KBM-7 (cell line): ENCODE measurements around the gene PCGF1.
A peak's percentile ranks its signal among the peaks of the same experiment; 100 is the strongest.

Experiments used
- DNase-seq: peaks from one replicate; pipeline ENCODE4 v3.0.0-alpha.2; 2015
- in situ Hi-C: fragments of 300-500 bp; cut with MboI; formaldehyde crosslinking; loops from 2 replicates; pipeline ENCODE4 v1.14.3; 2020; ENCODE audit warnings: low sequenced_read_pairs, low pct_unique_long_range_greater_than_20kb, mixed read lengths

PCGF1 gene

GRCh38 chr2:74540291-74540690 lies 32.8 kb upstream of the PCGF1 start:
- in situ Hi-C loops, result no loop called here
- DNase-seq, result no peak

DNA sequence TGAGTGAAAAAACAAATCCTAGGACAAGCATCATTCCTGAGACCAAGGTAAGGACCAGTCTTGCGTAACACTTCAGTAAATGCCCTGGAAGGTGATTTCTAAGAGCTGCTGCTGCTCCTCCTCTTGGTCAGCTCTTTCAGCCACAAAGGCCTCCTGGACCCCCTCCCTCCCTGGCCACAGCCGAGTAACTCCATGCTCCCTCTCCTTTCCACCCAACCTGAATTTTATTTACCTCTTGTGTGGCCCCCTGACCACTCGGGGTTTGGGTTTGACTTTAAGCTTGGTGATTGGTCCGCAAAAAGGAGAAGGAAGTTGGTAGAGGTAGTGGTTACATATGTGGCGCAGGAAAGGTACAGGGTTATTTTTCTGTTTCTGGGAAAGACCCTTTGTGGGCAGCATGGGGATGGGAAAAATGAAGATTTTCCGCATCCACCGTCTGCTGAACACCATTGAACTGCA lies 31.4 kb upstream of the PCGF1 start:
- DNase-seq, result peak; percentile 60
- in situ Hi-C loops, result no loop called here

DNA sequence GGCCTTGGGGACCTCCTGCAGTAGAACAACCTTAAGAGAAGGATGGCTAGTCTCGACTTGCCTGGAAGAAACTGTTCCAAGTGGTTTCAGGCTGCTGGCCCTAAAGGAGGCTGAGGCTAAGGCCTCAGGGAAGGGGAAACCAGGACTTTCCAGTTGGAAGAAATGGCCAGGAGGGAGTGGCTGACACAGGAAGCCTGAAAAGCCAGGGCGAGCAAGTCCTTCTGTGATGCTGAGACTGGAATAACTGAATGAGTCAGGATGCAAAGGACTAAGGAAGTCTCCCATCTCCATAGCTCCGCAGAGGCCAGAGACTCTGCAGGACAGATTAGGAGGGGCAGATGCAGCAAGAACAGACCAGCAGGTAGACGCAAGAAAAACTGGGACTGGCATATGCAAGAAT lies 29.6 kb upstream of the PCGF1 start:
- no peak for DNase-seq
- in situ Hi-C loops, result no loop called here

DNA sequence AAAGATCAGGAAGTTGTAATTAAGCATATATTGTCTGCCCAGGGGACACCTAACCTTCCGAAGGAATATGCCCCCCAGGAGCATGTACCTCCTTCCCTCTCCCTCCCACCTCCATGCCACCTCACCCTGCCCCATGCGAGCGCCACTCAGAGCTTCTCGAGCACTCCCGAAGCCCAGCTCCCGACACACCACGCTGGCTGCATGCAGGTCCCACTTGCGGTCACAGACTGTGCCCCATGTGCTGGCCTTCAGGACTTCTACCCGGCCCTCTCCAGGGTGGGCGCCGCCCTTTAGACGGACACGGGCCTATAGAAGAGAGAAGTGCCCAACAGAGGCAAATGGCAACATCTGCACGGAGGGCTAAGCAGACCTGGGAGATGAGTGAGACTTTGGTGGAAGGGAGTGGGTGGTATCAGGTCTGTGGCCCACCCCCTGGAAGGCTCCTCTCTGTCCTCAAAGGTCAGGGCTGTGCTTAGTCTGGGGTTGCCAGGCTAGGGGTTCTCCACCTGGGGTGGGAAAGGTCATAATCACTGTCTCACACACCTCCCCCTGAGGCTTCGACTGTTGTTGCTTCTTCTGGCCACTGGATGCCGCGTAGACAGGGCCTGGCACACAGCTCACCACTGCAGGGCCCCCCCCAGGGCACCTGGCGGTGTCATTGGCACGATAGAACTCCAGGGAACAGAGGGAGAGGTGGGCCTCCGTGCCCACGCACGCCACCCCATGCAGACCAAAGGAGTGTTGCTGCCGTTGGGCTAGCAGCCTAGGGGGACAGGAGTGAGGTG lies 28.9 kb upstream of the PCGF1 start:
- in situ Hi-C loops, result no loop called here
- no peak for DNase-seq

DNA sequence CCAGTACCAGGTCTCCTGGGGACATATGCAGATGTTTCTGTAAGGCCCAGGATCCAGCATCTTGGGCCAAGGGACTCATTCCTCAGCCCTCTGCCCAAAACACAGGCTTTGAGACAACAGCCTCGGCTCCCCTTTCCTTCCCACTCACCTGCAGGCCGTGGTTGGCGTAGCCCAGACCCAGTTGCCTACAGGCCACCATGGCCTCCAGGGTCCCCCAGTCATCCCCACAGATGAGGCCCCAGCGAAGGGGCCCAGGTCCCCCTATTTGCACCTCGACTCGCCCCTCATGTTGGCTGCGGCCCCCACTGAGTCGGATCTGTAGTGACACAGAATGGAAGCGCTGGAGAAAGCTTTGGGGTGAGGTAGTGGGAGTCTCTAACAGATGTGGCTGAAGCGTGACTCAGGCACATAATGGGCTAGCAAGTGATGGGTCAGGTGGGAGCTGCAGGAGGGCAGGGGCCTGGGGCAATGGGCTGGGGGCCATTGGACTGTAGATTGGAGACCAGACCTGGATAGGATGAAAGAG lies 28.0 kb upstream of the PCGF1 start:
- no peak for DNase-seq
- in situ Hi-C loops, result no loop called here

- no peak for DNase-seq
- in situ Hi-C loops, result no loop called here
Observed at GRCh38 chr2:74534411-74534810, 26.9 kb upstream of the PCGF1 start.

DNA sequence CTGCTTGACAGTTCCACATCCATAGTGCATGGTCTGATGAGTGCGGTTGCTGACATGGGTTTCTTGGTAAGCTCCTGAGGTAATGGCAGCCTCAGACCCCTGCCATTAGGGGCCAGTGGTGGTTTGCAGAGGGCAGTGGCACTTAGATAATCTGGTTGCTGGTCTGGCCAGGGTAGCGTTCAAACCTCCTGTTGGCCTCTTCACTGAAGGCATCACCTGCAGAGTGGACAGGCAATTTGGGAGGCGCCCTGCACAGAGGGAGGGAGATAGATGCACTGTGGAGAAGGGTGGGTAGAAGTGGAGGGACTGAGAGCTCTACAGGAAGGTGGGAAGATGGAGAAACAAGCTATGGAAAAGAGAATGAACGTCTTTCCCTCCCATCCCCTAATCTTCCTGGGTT lies 26.0 kb upstream of the PCGF1 start:
- no peak for DNase-seq
- in situ Hi-C loops, result no loop called here

- in situ Hi-C loops, result no loop called here
- peak; percentile 41 for DNase-seq
Observed at GRCh38 chr2:74532222-74532621, 24.7 kb upstream of the PCGF1 start.

DNA sequence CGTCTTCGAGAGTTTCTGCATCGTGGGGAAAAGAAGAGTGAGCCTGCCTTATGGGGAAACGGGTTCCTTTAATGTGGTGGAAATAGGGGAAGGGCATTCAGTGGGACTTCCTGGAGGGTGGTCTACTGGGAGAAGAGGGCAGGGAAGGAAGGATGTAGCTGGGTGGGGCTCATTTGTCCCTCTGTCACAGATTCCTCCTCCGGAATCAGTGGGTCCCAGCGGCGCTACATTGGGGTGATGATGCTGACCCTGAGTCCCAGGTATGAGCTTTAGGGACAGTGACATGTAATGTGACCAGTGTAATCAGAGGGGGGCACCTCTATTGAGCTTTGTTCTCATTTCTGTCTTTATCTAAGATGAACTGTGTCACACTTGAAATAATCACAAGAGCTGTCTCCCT lies 24.2 kb upstream of the PCGF1 start:
- no peak for DNase-seq
- in situ Hi-C loops, result no loop called here

DNA sequence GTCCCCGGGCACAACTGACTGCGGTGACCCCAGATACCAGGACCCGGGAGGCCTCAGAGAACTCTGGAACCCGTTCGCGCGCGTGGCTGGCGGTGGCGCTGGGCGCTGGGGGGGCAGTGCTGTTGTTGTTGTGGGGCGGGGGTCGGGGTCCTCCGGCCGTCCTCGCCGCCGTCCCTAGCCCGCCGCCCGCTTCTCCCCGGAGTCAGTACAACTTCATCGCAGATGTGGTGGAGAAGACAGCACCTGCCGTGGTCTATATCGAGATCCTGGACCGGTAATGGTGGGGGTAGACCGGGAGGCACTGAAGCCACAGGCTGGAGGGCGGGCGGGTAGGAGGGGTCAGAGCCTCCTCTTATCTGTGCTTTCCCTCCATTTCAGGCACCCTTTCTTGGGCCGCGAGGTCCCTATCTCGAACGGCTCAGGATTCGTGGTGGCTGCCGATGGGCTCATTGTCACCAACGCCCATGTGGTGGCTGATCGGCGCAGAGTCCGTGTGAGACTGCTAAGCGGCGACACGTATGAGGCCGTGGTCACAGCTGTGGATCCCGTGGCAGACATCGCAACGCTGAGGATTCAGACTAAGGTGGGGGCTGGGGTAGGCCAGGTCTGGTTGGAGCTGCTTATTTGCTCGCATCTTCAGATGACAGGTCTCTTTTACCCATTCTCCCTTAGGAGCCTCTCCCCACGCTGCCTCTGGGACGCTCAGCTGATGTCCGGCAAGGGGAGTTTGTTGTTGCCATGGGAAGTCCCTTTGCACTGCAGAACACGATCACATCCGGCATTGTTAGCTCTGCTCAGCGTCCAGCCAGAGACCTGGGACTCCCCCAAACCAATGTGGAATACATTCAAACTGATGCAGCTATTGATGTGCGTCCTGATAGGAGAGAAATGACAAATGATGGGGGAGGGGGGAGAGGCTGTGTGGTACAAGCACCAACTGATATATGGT lies 23.0 kb upstream of the PCGF1 start:
- in situ Hi-C loops, result no loop called here
- peak; percentile 45 for DNase-seq

GRCh38 chr2:74529357-74530238 lies 22.1 kb upstream of the PCGF1 start, which contains the start of the genes AUP1 and HTRA2:
Gene AUP1, minus strand, starts transcription at chr2:74529706. Its CDS starts 77 bp downstream, at chr2:74529629.
Gene HTRA2, plus strand, starts transcription at chr2:74529933. Its CDS starts 74 bp downstream, at chr2:74530007.
- in situ Hi-C loops, result no loop called here
- peak; percentile 97 for DNase-seq

GRCh38 chr2:74528600-74529356 lies 21.3 kb upstream of the PCGF1 start:
- in situ Hi-C loops, result no loop called here
- no peak for DNase-seq

- no peak for DNase-seq
- in situ Hi-C loops, result no loop called here
Observed at GRCh38 chr2:74527741-74528140, 20.2 kb upstream of the PCGF1 start.

GRCh38 chr2:74526649-74527230 lies 19.2 kb upstream of the PCGF1 start:
- no peak for DNase-seq
- in situ Hi-C loops, result no loop called here

DNA sequence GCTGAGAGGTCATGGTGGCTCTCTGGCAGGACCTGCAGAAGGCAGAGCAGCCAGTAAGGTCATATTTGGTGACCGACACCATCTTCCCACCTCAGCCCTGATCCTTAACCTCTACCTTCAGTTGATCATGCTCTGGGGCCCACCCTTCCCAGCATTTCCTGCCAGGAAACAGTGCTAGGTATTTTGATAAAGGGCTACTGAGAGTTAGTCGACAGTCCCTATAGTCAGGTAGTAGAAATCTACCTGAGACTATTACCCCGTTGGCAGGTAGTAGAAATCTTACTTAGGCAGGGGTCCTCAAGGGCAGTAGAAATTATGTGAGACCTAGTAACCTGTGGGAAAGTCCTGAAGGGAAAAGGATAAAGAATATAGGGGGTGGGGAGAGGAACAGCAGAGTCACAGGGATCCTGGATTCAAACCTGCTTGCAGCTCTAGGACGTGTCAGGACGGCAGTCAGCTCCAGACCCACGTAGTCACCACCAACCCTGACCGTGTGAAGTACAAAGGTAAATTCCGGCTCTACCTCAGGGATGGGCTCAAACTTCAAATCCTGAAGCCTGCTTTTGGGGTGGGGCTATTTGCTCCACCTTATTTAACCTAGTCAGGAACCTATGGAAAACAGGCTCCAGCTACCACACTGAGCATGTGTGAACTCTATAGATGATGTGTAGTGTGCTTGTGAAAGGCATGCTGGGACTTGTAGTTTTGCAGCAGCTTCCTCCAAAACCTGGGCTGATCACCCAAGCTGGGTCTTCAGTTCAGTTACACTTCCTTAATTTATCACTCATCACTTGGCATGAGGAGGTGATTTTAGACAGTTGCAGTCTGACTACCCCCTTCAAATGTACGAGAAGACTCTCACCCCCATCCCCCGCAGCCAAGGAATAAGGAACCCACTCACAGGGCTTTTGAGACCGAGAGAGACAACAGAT lies 18.5 kb upstream of the PCGF1 start, which contains the start of gene DQX1:
DQX1 (minus strand) TSS at position 515 of the 932 bp plus-strand sequence; CDS start at position 13, 502 bp downstream.
- in situ Hi-C loops, result no loop called here
- peak; percentile 84 for DNase-seq

DNA sequence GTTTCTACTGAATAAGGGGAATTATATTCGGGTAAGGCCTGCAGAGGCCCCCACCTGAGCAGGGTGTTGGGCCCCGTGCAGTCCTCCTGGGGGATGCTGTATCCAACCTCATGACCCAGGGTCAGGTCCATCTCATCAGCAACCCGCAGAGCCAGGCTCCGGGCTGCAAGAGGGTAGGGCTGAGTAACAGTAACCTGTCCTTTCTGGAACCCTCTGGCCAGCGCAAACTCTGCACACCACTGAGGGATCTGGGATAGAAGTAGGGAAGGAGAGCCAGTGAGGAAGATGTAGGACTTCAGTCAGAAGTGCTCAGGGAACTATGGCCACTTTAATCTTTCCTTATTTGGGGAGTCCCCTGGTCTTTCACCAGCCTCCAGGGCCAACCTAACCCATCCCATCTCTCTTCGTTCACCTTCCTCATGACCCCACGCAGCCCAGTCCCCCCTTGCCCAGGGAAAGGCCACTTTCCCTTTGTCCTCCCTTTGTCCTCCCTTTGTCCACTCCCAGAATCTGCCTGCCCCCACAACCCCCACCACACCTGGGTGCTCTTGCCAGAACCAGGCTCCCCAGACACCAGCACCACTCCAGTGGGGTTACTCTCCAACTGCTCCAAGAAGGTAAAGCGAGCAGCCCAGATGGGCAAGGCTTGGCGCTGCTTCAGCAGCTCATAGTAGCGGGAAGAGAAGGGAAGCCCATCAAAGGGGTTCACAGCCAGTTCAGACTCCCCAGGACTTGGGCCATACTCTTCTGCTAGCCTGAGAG lies 17.6 kb upstream of the PCGF1 start:
- in situ Hi-C loops, result no loop called here
- DNase-seq, result no peak
